ENCODE results near the gene PRKAG3. TPM values are rescaled to one million over a fixed set of nuclear protein-coding genes. Genes with fewer than 3 reads are reported as not detected.

The PRKAG3 gene
- total and polyA plus RNA-seq, 4 donors = 0.08 TPM; not detected in 3

- Histone ChIP-seq H3K9ac (ENCODE audit: low read depth in 1 of 2, low read length in 2 of 2) (no peak overlapping the region), H3K27me3 (ENCODE audit: control insufficient read depth in 4 of 4, insufficient read depth in 4 of 4, low read length in 3 of 4) (no peaks in the 10 kb centered on the region), H3K4me1 (ENCODE audit: control insufficient read depth in 4 of 4, insufficient read depth in 4 of 4, low read length in 3 of 4) (no peaks in the 10 kb centered on the region), H3K36me3 (ENCODE audit: control insufficient read depth in 4 of 4, insufficient read depth in 3 of 4, low read depth in 1 of 4, low read length in 3 of 4) (no peaks in the 10 kb centered on the region), H3K9me3 (ENCODE audit: control insufficient read depth in 4 of 4, low read length in 3 of 4) (peaks cover 0 to 3% (median 0%) of the 10 kb centered on the region in 4 donors), H3K27ac (ENCODE audit: low read depth in 1 of 2, low read length in 2 of 2) (no peak overlapping the region), H3K4me3 (ENCODE audit: low read depth in 1 of 3, low read length in 3 of 3) (no peak overlapping the region)
- whole genome bisulfite sequencing = 68% methylated on average over 3 of the region's 3 CpGs
- TF ChIP-seq ZBTB33 (IDR thresholded peaks at IDR 0.05) = no peak
- TF ChIP-seq RXRA (IDR thresholded peaks at IDR 0.05) = no peak
- no peak for TF ChIP-seq HNF4G (IDR thresholded peaks at IDR 0.05)
- TF ChIP-seq JUND (IDR thresholded peaks at IDR 0.05) = no peak
- TF ChIP-seq MAX (IDR thresholded peaks at IDR 0.05) = no peak
- no peak for TF ChIP-seq GABPA (IDR thresholded peaks at IDR 0.05 in 1 of 2, conservative IDR thresholded peaks at IDR 0.05 in 1 of 2)
- no peak for TF ChIP-seq RAD21 (IDR thresholded peaks at IDR 0.05)
- TF ChIP-seq FOXA1 (IDR thresholded peaks at IDR 0.05) = no peak
- TF ChIP-seq FOXA2 (IDR thresholded peaks at IDR 0.05) = no peak
- TF ChIP-seq, protein P1, sequence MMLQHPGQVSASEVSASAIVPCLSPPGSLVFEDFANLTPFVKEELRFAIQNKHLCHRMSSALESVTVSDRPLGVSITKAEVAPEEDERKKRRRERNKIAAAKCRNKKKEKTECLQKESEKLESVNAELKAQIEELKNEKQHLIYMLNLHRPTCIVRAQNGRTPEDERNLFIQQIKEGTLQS (IDR thresholded peaks at IDR 0.05) = no peak
- TF ChIP-seq, protein P2, sequence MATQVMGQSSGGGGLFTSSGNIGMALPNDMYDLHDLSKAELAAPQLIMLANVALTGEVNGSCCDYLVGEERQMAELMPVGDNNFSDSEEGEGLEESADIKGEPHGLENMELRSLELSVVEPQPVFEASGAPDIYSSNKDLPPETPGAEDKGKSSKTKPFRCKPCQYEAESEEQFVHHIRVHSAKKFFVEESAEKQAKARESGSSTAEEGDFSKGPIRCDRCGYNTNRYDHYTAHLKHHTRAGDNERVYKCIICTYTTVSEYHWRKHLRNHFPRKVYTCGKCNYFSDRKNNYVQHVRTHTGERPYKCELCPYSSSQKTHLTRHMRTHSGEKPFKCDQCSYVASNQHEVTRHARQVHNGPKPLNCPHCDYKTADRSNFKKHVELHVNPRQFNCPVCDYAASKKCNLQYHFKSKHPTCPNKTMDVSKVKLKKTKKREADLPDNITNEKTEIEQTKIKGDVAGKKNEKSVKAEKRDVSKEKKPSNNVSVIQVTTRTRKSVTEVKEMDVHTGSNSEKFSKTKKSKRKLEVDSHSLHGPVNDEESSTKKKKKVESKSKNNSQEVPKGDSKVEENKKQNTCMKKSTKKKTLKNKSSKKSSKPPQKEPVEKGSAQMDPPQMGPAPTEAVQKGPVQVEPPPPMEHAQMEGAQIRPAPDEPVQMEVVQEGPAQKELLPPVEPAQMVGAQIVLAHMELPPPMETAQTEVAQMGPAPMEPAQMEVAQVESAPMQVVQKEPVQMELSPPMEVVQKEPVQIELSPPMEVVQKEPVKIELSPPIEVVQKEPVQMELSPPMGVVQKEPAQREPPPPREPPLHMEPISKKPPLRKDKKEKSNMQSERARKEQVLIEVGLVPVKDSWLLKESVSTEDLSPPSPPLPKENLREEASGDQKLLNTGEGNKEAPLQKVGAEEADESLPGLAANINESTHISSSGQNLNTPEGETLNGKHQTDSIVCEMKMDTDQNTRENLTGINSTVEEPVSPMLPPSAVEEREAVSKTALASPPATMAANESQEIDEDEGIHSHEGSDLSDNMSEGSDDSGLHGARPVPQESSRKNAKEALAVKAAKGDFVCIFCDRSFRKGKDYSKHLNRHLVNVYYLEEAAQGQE (IDR thresholded peaks at IDR 0.05) = no peak
- no peak for TF ChIP-seq TAF1 (conservative IDR thresholded peaks at IDR 0.05)
- TF ChIP-seq HNF4A (conservative IDR thresholded peaks at IDR 0.05) = no peak
- TF ChIP-seq YY1 (IDR thresholded peaks at IDR 0.05) = no peak
- DNase-seq (ENCODE audit: low spot score) = no peak
Observed at GRCh38 chr2:218832520-218832919, 917 bp upstream of the PRKAG3 start.

- H3K9me3 ChIP-seq (ENCODE audit: control insufficient read depth in 4 of 4, low read length in 3 of 4) = no peaks in the 10 kb centered on the region
- no peaks in the 10 kb centered on the region for H3K4me1 ChIP-seq (ENCODE audit: control insufficient read depth in 4 of 4, insufficient read depth in 4 of 4, low read length in 3 of 4)
- H3K4me3 ChIP-seq (ENCODE audit: low read depth in 1 of 3, low read length in 3 of 3) = no peak overlapping the region
- no peak overlapping the region for H3K9ac ChIP-seq (ENCODE audit: low read depth in 1 of 2, low read length in 2 of 2)
- H3K36me3 ChIP-seq (ENCODE audit: control insufficient read depth in 4 of 4, insufficient read depth in 3 of 4, low read depth in 1 of 4, low read length in 3 of 4) = no peaks in the 10 kb centered on the region
- WGBS = 84% methylated on average over 3 of the region's 3 CpGs
- no peak for DNase-seq (ENCODE audit: low spot score)
- H3K27ac ChIP-seq (ENCODE audit: low read depth in 1 of 2, low read length in 2 of 2) = no peak overlapping the region
- TF ChIP-seq CTCF (IDR thresholded peaks at IDR 0.05; ENCODE audit: low read depth, low read length, missing input control) (no peak), FOXA2 (IDR thresholded peaks at IDR 0.05) (no peak), YY1 (IDR thresholded peaks at IDR 0.05) (no peak), NR2F2 (IDR thresholded peaks at IDR 0.05) (no peak), FOXA1 (IDR thresholded peaks at IDR 0.05) (no peak), HNF4A (conservative IDR thresholded peaks at IDR 0.05) (no peak), HNF4G (IDR thresholded peaks at IDR 0.05) (no peak), MAX (IDR thresholded peaks at IDR 0.05) (no peak), SP1 (IDR thresholded peaks at IDR 0.05) (no peak), JUND (IDR thresholded peaks at IDR 0.05) (no peak), RXRA (IDR thresholded peaks at IDR 0.05) (no peak)
- TF ChIP-seq, protein P2 (IDR thresholded peaks at IDR 0.05) = no peak
- TF ChIP-seq, protein P1 (IDR thresholded peaks at IDR 0.05) = no peak
- no peaks in the 10 kb centered on the region for H3K27me3 ChIP-seq (ENCODE audit: control insufficient read depth in 4 of 4, insufficient read depth in 4 of 4, low read length in 3 of 4)
Observed at GRCh38 chr2:218832081-218832480, 478 bp upstream of the PRKAG3 start.
